Activated B cell treated with CpG ODN at 0.5 μM for 24 hours (primary cell): ENCODE measurements around the gene KCNQ1. TPM values are rescaled to one million over a fixed set of nuclear protein-coding genes. Genes with fewer than 3 reads are reported as not detected.

Source experiments
- ATAC-seq: fragments of 200-7000 bp; cut with Tn5 transposase; one replicate; pipeline ENCODE4 v1.10.0; 2021; ENCODE audit warnings: low read depth, mild to moderate bottlenecking, moderate library complexity
- CTCF ChIA-PET: fragments of 350-600 bp; sonication (Branson Sonifier 250); formaldehyde crosslinking; loops from one replicate; lab custom pipeline; 2021; ENCODE audit warnings: antibody characterized with exemption; lab: Charles Lee
- POLR2A ChIA-PET: fragments of 350-600 bp; sonication (Branson Sonifier 250); formaldehyde crosslinking; loops from one replicate; lab custom pipeline; 2021; ENCODE audit warnings: antibody characterized with exemption; lab: Charles Lee
- DNase-seq: peaks from one replicate; pipeline ENCODE4 v3.0.0; 2022
- H3K27ac Mint-ChIP-seq: one replicate; pipeline ENCODE4 v1.8.0; 2020; ENCODE audit warnings: mixed read lengths
- H3K27me3 Mint-ChIP-seq: one replicate; pipeline ENCODE4 v1.8.0; 2021; ENCODE audit warnings: mixed read lengths
- H3K36me3 Mint-ChIP-seq: one replicate; pipeline ENCODE4 v1.8.0; 2021; ENCODE audit warnings: low read depth, mixed read lengths
- H3K4me1 Mint-ChIP-seq: one replicate; pipeline ENCODE4 v1.8.0; 2021; ENCODE audit warnings: mixed read lengths
- H3K4me3 Mint-ChIP-seq: one replicate; pipeline ENCODE4 v1.8.0; 2020; ENCODE audit warnings: mild to moderate bottlenecking, mixed read lengths
- H3K9me3 Mint-ChIP-seq: one replicate; pipeline ENCODE4 v1.8.0; 2020; ENCODE audit warnings: mixed read lengths
- intact Hi-C: fragments of 100-400 bp; cut with micrococcal nuclease; formaldehyde crosslinking; loops from one replicate; pipeline ENCODE4 v1.15.1; 2024
- total RNA-seq: library from RNA; stranded (reverse); gene quantifications from 2 replicates; pipeline ENCODE4 v1.2.3, GENCODE V29; 2022
- TF ChIP-seq, protein P1 (sequence below): fragments of 200-600 bp; IDR thresholded peaks from one replicate; pipeline ENCODE4 v1.8.0; 2022; ENCODE audit warnings: antibody characterized with exemption, mild to moderate bottlenecking

Gene KCNQ1
- total RNA-seq, 1 donor from 2014 or later, result 6.5 TPM

GRCh38 chr11:2434008-2434407, 10.8 kb upstream of the KCNQ1 start:
- no peaks in the 10 kb centered on the region for H3K36me3 Mint-ChIP-seq
- H3K4me3 Mint-ChIP-seq, result no peak overlapping the region
- no peaks in the 10 kb centered on the region for H3K4me1 Mint-ChIP-seq
- intact Hi-C loops, result no loop called here
- no peaks in the 10 kb centered on the region for H3K9me3 Mint-ChIP-seq
- POLR2A ChIA-PET, result no interaction called here
- H3K27me3 Mint-ChIP-seq, result no peaks in the 10 kb centered on the region
- TF ChIP-seq, protein P1, sequence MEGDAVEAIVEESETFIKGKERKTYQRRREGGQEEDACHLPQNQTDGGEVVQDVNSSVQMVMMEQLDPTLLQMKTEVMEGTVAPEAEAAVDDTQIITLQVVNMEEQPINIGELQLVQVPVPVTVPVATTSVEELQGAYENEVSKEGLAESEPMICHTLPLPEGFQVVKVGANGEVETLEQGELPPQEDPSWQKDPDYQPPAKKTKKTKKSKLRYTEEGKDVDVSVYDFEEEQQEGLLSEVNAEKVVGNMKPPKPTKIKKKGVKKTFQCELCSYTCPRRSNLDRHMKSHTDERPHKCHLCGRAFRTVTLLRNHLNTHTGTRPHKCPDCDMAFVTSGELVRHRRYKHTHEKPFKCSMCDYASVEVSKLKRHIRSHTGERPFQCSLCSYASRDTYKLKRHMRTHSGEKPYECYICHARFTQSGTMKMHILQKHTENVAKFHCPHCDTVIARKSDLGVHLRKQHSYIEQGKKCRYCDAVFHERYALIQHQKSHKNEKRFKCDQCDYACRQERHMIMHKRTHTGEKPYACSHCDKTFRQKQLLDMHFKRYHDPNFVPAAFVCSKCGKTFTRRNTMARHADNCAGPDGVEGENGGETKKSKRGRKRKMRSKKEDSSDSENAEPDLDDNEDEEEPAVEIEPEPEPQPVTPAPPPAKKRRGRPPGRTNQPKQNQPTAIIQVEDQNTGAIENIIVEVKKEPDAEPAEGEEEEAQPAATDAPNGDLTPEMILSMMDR, result no peak
- CTCF ChIA-PET, result no interaction called here
- ATAC-seq (no peak), DNase-seq (peak; percentile 3)
- H3K27ac Mint-ChIP-seq, result no peak overlapping the region

DNA sequence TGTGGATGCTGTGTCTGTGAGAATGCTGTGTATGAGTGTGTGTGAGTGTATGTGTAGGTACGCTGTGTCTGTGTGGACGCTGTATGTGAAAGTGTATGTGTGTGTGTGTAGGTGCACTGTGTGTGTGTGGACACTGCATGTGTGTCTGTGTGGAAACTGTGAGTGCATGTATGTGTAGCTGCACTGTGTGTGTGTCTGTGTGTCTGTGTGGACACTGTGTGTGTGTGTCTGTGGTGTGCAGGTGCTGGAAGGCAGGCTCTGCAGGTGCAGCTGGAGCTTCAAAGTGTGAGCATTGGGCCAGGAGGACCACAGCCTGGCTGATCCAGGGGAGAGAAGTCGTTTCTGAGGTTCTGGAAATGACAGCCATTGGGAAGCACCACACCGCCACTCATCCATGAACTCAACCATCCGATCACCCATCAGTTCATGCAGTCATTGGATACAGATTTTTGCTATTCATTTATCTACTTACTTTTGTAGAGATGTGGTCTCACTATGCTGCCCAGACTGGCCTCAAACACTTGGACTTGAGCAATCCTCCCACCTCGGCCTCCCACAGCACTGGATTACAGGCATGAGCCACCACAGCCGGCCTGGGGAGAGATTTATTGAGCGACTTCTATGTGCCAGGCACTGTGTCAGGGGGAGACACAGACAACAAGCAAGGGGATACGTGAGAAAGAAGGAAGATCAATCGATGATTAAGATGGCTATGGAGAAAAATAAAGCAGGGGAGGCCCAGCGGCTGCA, 10.1 kb upstream of the KCNQ1 start:
- Mint-ChIP-seq H3K27me3 (no peaks in the 10 kb centered on the region), H3K36me3 (no peaks in the 10 kb centered on the region), H3K4me1 (no peaks in the 10 kb centered on the region), H3K4me3 (no peak overlapping the region), H3K27ac (no peak overlapping the region), H3K9me3 (no peaks in the 10 kb centered on the region)
- CTCF ChIA-PET, result no interaction called here
- DNase-seq (peak; percentile 4), ATAC-seq (no peak)
- intact Hi-C loops, result no loop called here
- TF ChIP-seq, protein P1, result no peak
- POLR2A ChIA-PET, result no interaction called here

DNA sequence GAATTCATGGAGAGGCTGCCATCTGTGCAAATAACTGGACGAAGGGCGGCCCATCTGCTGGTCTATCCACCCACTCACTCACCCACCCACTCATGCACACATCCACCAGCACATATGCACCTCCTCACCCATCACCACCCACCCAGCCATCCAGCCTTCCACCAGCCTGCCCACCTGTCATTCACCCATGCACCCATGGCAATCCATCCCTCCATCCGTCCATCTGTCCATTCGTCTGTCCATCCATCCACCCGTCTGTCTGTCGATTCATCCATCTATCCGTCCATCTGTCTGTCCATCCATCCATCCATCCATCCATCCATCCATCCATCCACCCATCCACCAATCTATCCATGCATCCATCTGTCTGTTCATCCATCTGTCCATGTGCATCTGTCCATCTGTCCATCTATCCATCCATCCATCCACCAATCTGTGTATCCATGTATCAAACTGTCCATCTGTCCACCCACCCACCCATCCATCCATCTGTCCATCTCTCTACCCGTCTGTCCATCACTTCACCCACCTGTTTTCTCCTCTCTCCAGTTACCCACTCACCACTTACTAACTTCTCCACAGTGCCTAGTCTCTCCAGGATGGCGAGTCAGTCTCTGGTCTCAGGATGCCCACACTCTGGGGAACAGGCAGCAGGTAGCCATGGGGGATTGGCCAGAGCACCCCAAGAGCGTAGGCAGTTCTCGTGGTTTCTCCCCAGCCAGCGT, 9.4 kb upstream of the KCNQ1 start:
- H3K27me3 Mint-ChIP-seq, result no peaks in the 10 kb centered on the region
- intact Hi-C loops, result no loop called here
- H3K4me1 Mint-ChIP-seq, result no peaks in the 10 kb centered on the region
- ChIA-PET POLR2A (no interaction called here), CTCF (no interaction called here)
- TF ChIP-seq, protein P1, result no peak
- no peaks in the 10 kb centered on the region for H3K36me3 Mint-ChIP-seq
- no peak for ATAC-seq
- H3K9me3 Mint-ChIP-seq, result peaks cover 3% of the 10 kb centered on the region
- no peak overlapping the region for H3K4me3 Mint-ChIP-seq
- peak; percentile 4 for DNase-seq
- no peak overlapping the region for H3K27ac Mint-ChIP-seq

DNA sequence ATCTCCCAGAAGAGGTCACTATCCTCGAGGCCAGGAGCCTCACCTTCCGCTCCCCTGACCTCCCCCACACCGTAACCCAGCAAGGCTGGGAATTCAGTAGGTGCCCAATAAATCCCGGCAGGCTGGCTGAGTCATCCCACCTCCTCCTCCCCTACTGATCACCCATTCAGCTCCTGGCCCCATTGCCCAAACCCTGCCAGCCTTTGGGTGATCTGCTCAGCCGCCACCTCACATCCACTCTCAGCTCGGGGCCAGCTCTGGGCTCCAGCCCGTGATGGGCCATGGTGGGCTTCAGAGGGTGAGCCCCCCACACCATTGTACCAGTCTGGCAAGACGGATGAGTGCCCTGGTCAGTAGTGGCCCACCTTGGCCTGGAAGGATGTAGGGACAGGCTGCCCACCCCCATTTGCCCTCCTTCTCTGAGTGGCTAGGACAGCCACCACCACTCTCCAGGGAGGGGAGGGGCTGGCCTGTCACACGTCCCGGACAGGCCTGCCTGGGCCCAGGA, 8.7 kb upstream of the KCNQ1 start:
- ATAC-seq (no peak), DNase-seq (peak; percentile 11)
- peaks cover 3% of the 10 kb centered on the region for H3K9me3 Mint-ChIP-seq
- POLR2A ChIA-PET, result no interaction called here
- H3K4me3 Mint-ChIP-seq, result no peak overlapping the region
- H3K27ac Mint-ChIP-seq, result no peak overlapping the region
- TF ChIP-seq, protein P1, result no peak
- intact Hi-C loops, result no loop called here
- H3K36me3 Mint-ChIP-seq, result no peaks in the 10 kb centered on the region
- no peaks in the 10 kb centered on the region for H3K27me3 Mint-ChIP-seq
- CTCF ChIA-PET, result no interaction called here
- no peaks in the 10 kb centered on the region for H3K4me1 Mint-ChIP-seq

GRCh38 chr11:2436521-2437031, 8.2 kb upstream of the KCNQ1 start:
- CTCF ChIA-PET, result no interaction called here
- TF ChIP-seq, protein P1, result no peak
- no peak for DNase-seq
- intact Hi-C loops, result no loop called here
- POLR2A ChIA-PET, result no interaction called here
- Mint-ChIP-seq H3K36me3 (no peaks in the 10 kb centered on the region), H3K4me1 (no peaks in the 10 kb centered on the region), H3K4me3 (no peak overlapping the region), H3K9me3 (peaks cover 3% of the 10 kb centered on the region), H3K27ac (no peak overlapping the region), H3K27me3 (no peaks in the 10 kb centered on the region)
- ATAC-seq, result no peak
